PC-3 (cell line): Measurements from ENCODE around the gene CD99L2. TPM values are rescaled to one million over a fixed set of nuclear protein-coding genes. Genes with fewer than 3 reads are reported as not detected.

Experiments
- ATAC-seq: fragments of 200-7000 bp; cut with Tn5 transposase; 2 replicates; pipeline ENCODE4 v1.9.1; 2020; ENCODE audit warnings: mild to moderate bottlenecking, moderate library complexity
- BruUV-seq: library from RNA; stranded (reverse); fragments of 400-500 nt; replicated peaks from 2 replicates; lab custom pipeline; 2021; lab: Mats Ljungman, UMichigan
- CTCF ChIA-PET: fragments of 300-600 bp; sonication (Branson Sonifier 250); formaldehyde crosslinking; loops from one replicate; lab custom pipeline; 2022; ENCODE audit warnings: antibody characterized with exemption; lab: Charles Lee
- POLR2A ChIA-PET: fragments of 300-600 bp; sonication (Branson Sonifier 250); formaldehyde crosslinking; loops from one replicate; lab custom pipeline; 2022; ENCODE audit warnings: antibody characterized with exemption; ENCODE audit not compliant: unreplicated experiment; lab: Charles Lee
- DNase-seq: peaks from one replicate; pipeline ENCODE4 v3.0.0-alpha.2; 2015
- H2AFZ ChIP-seq: fragments of 300-600 bp; sonication (generic); 2 replicates; pipeline ENCODE4 v1.6.0; 2016; ENCODE audit warnings: antibody characterized with exemption, low read length
- H3F3A ChIP-seq: fragments of 300-600 bp; sonication (generic); one replicate; pipeline ENCODE4 v1.6.0; 2017; ENCODE audit warnings: antibody characterized with exemption, low read length, control low read depth, mild to moderate bottlenecking; ENCODE audit not compliant: unreplicated experiment
- H3K27ac ChIP-seq: fragments of 300-600 bp; sonication (generic); 2 replicates; pipeline ENCODE4 v1.5.1; 2016; ENCODE audit warnings: mild to moderate bottlenecking, low read length
- H3K27me3 ChIP-seq: fragments of 300-600 bp; sonication (generic); 2 replicates; pipeline ENCODE4 v1.6.1; 2016; ENCODE audit warnings: low read length, mixed read lengths
- H3K36me3 ChIP-seq: fragments of 300-600 bp; sonication (generic); 2 replicates; pipeline ENCODE4 v1.6.1; 2016; ENCODE audit warnings: low read depth, mixed run types, low read length, mixed read lengths
- H3K4me1 ChIP-seq: fragments of 300-600 bp; sonication (generic); 2 replicates; pipeline ENCODE4 v1.5.1; 2016; ENCODE audit warnings: low read length; ENCODE audit not compliant: insufficient read depth
- H3K4me2 ChIP-seq: fragments of 300-600 bp; sonication (generic); 2 replicates; pipeline ENCODE4 v1.6.0; 2016; ENCODE audit warnings: low read length
- H3K4me3 ChIP-seq: fragments of 300-600 bp; sonication (generic); 2 replicates; pipeline ENCODE4 v1.5.1; 2016; ENCODE audit warnings: mild to moderate bottlenecking, low read length, mixed read lengths
- H3K79me2 ChIP-seq: fragments of 300-600 bp; sonication (generic); 2 replicates; pipeline ENCODE4 v1.6.1; 2017; ENCODE audit warnings: low read length, mixed read lengths
- H3K9ac ChIP-seq: fragments of 300-600 bp; sonication (generic); 2 replicates; pipeline ENCODE4 v1.6.0; 2016; ENCODE audit warnings: mild to moderate bottlenecking, low read length
- H3K9me2 ChIP-seq: fragments of 300-600 bp; sonication (generic); replicated peaks from 2 replicates; pipeline ENCODE4 v1.6.1; 2016; ENCODE audit warnings: mixed run types, low read length, mixed read lengths
- H3K9me3 ChIP-seq: fragments of 300-600 bp; sonication (generic); 2 replicates; pipeline ENCODE4 v1.6.1; 2016; ENCODE audit warnings: low read length, mixed read lengths
- H4K20me1 ChIP-seq: fragments of 300-600 bp; sonication (generic); 2 replicates; pipeline ENCODE4 v1.6.1; 2016; ENCODE audit warnings: low read length, mixed read lengths
- CTCF ChIP-seq: fragments of 300-600 bp; sonication (generic); conservative IDR thresholded peaks from 2 replicates; pipeline ENCODE4 v1.5.1; 2017; ENCODE audit warnings: antibody characterized with exemption, low read depth, mild to moderate bottlenecking, low read length
- EZH2 ChIP-seq: fragments of 300-600 bp; sonication (generic); IDR thresholded peaks from one replicate; pipeline ENCODE4 v1.6.1; 2017; ENCODE audit warnings: antibody characterized with exemption, mild to moderate bottlenecking, low read length; ENCODE audit not compliant: unreplicated experiment
- EZH2phosphoT487 ChIP-seq: fragments of 300-600 bp; sonication (generic); IDR thresholded peaks from 2 replicates; pipeline ENCODE4 v1.6.1; 2018; ENCODE audit warnings: mild to moderate bottlenecking, antibody characterized with exemption, low read length, borderline replicate concordance
- intact Hi-C: fragments of 100-400 bp; cut with micrococcal nuclease; formaldehyde crosslinking; loops from 2 replicates; pipeline ENCODE4 v1.9.0; 2023
- total RNA-seq: library from RNA; depleted of rRNA; stranded (reverse); fragments of >200 nt; gene quantifications from 2 replicates; pipeline ENCODE4 v1.2.3, GENCODE V29; 2014

Gene CD99L2
- total RNA-seq, 1 experiment from 2014 or later = 9.4 TPM

- no peaks in the 10 kb centered on the region for H3F3A ChIP-seq
- no peak overlapping the region for H2AFZ ChIP-seq
- no peak overlapping the region for H3K4me2 ChIP-seq
- TF ChIP-seq EZH2phosphoT487 (no peak), CTCF (no peak), EZH2 (no peak)
- peaks cover 7% of the 10 kb centered on the region; the same call in 1 of the 2 replicates for H3K79me2 ChIP-seq
- no peaks in the 10 kb centered on the region for H3K9me2 ChIP-seq
- H4K20me1 ChIP-seq = no peaks in the 10 kb centered on the region
- H3K4me1 ChIP-seq = peaks cover 16% of the 10 kb centered on the region
- H3K9ac ChIP-seq = no peak overlapping the region
- H3K27ac ChIP-seq = peak overlapping the region; percentile 52
- DNase-seq (peak; percentile 63), ATAC-seq (peak; percentile 96)
- ChIA-PET POLR2A (no interaction called here), CTCF (no interaction called here)
- BruUV-seq = no TSS peak
- no peaks in the 10 kb centered on the region for H3K27me3 ChIP-seq
- no peak overlapping the region for H3K4me3 ChIP-seq
- intact Hi-C loops = no loop called here
- H3K36me3 ChIP-seq = 0 out of 2 replicates have a peak, but pooled peaks cover 7% of the 10 kb centered on the region
- H3K9me3 ChIP-seq = no peaks in the 10 kb centered on the region
Observed at GRCh38 chrX:150873616-150874015, 24.9 kb downstream of the CD99L2 start.

GRCh38 chrX:150872773-150873336 is 25.6 kb downstream of the CD99L2 start:
- POLR2A ChIA-PET = no interaction called here
- intact Hi-C loops = no loop called here
- TF ChIP-seq EZH2 (no peak), EZH2phosphoT487 (no peak), CTCF (no peak)
- no TSS peak for BruUV-seq
- no peaks in the 10 kb centered on the region for H4K20me1 ChIP-seq
- no peaks in the 10 kb centered on the region for H3K9me2 ChIP-seq
- H3K4me3 ChIP-seq = no peak overlapping the region
- H3K27ac ChIP-seq = no peak overlapping the region
- H3K27me3 ChIP-seq = no peaks in the 10 kb centered on the region
- no peaks in the 10 kb centered on the region for H3F3A ChIP-seq
- peaks cover 16% of the 10 kb centered on the region for H3K4me1 ChIP-seq
- DNase-seq (no peak), ATAC-seq (no peak)
- H3K4me2 ChIP-seq = no peak overlapping the region
- H3K79me2 ChIP-seq = peaks cover 7% of the 10 kb centered on the region; the same call in 1 of the 2 replicates
- no peak overlapping the region for H2AFZ ChIP-seq
- CTCF ChIA-PET = no interaction called here
- no peaks in the 10 kb centered on the region for H3K9me3 ChIP-seq
- no peak overlapping the region for H3K9ac ChIP-seq
- H3K36me3 ChIP-seq = 0 out of 2 replicates have a peak, but pooled peaks cover 7% of the 10 kb centered on the region

GRCh38 chrX:150871341-150871811 is 27.1 kb downstream of the CD99L2 start:
- DNase-seq (no peak), ATAC-seq (no peak)
- Histone ChIP-seq H3K4me2 (no peak overlapping the region), H3K4me1 (peaks cover 16% of the 10 kb centered on the region), H3K9me2 (no peaks in the 10 kb centered on the region), H3K79me2 (peaks cover 7% of the 10 kb centered on the region; the same call in 1 of the 2 replicates), H3K9ac (no peak overlapping the region), H3K9me3 (no peaks in the 10 kb centered on the region), H3F3A (no peaks in the 10 kb centered on the region), H3K27me3 (no peaks in the 10 kb centered on the region), H3K27ac (no peak overlapping the region), H3K36me3 (0 out of 2 replicates have a peak, but pooled peaks cover 6% of the 10 kb centered on the region), H4K20me1 (no peaks in the 10 kb centered on the region), H2AFZ (no peak overlapping the region), H3K4me3 (no peak overlapping the region)
- CTCF ChIA-PET = no interaction called here
- POLR2A ChIA-PET = no interaction called here
- intact Hi-C loops = no loop called here
- BruUV-seq = no TSS peak
- no peak for TF ChIP-seq EZH2phosphoT487
